Activated naive CD8-positive, alpha-beta T cell treated with anti-CD3 and anti-CD28 coated beads, Interleukin-2, amount 50 U/mL, for 24 hours (primary cell): Measurements from ENCODE around the gene CTBP2.
"Not testable (repeated sequence)": the region's sequence is repeated elsewhere in the genome, so short reads cannot be mapped to it uniquely, and the experiment has no call there.

Experiments
- ATAC-seq: fragments of 150-1000 bp; cut with Tn5 transposase; one replicate; pipeline ENCODE4 v1.10.0; 2021
- DNase-seq: peaks from one replicate; pipeline ENCODE4 v3.0.0; 2021
- H3K27ac Mint-ChIP-seq: one replicate; pipeline ENCODE4 v1.8.0; 2021; ENCODE audit warnings: mild to moderate bottlenecking, mixed read lengths
- H3K27me3 Mint-ChIP-seq: one replicate; pipeline ENCODE4 v1.8.0; 2021; ENCODE audit warnings: mixed read lengths
- H3K36me3 Mint-ChIP-seq: one replicate; pipeline ENCODE4 v1.8.0; 2021; ENCODE audit warnings: low read depth, mixed read lengths
- H3K4me1 Mint-ChIP-seq: one replicate; pipeline ENCODE4 v1.8.0; 2021; ENCODE audit warnings: mixed read lengths
- H3K4me3 Mint-ChIP-seq: one replicate; pipeline ENCODE4 v1.8.0; 2021; ENCODE audit warnings: mild to moderate bottlenecking, moderate library complexity, mixed read lengths
- H3K9me3 Mint-ChIP-seq: one replicate; pipeline ENCODE4 v1.8.0; 2021; ENCODE audit warnings: mixed read lengths

CTBP2 gene

DNA sequence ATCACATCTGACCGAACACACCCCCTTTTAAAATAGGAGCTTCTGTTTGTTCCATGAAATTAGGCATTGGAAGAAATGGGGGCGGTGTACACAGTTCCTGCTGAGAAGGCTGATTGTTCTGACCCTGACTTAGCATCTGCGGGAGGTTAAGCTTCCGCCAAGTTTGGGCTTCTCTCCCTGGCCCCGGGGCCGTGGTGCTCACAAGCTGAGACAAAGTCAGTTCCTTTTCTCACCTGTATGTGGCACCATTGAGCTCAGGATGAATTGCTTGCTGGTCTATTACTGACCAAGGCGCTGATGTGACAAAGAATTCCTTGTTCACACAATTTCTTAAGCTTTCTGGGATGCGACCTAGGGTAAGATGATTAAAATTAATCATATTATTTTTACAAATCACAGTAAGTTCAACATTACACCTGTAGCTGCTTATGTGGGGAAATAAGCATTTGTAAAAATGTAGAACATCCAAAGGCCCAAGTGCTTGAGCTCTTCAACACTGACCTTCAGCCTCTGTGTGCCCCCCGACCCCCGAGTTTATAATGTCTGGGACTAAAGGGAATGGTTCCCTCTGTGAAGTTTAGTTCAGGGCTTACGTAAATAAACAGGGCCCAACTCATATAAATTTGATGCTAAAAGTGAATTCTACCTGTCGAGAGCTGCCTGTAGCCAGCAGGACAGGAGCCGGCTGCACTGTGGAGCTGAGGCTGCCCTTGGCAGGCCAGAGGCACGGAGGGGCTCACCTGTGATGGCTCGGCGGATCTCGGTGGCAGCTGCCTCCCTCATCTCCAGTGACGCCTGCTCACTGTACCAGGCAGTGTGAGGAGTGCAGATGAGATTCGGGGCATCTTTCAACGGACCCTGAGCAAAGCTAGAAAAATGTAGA lies 167.7 kb downstream of the CTBP2 start:
- Mint-ChIP-seq H3K27ac (no peak overlapping the region), H3K36me3 (peaks cover 14% of the 10 kb centered on the region), H3K9me3 (no peaks in the 10 kb centered on the region), H3K4me3 (no peak overlapping the region), H3K27me3 (no peaks in the 10 kb centered on the region), H3K4me1 (no peaks in the 10 kb centered on the region)
- DNase-seq (peak; percentile 20), ATAC-seq (no peak)

DNA sequence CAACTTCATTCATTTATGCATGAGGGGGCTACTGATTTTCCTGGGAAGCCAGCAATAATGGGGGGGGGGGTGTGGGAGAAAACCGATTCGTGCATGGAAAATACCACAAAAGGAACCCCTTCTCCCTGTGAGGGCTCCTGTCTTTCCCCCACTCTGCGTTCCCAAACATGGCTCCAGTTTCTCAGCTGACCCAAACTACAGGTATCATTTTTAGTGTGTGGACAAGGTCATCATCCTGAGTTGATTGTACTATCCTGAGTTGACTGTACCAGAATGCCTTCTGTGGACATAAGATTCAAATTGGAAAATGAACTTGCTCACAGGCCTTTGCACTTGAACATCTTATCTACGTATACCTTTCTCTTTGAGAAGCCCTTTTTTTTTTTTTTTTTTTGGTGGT lies 168.5 kb downstream of the CTBP2 start:
- DNase-seq (no peak), ATAC-seq (no peak)
- Mint-ChIP-seq H3K4me3 (no peak overlapping the region), H3K27ac (no peak overlapping the region), H3K4me1 (no peaks in the 10 kb centered on the region), H3K9me3 (no peaks in the 10 kb centered on the region), H3K36me3 (peaks cover 16% of the 10 kb centered on the region), H3K27me3 (no peaks in the 10 kb centered on the region)

DNA sequence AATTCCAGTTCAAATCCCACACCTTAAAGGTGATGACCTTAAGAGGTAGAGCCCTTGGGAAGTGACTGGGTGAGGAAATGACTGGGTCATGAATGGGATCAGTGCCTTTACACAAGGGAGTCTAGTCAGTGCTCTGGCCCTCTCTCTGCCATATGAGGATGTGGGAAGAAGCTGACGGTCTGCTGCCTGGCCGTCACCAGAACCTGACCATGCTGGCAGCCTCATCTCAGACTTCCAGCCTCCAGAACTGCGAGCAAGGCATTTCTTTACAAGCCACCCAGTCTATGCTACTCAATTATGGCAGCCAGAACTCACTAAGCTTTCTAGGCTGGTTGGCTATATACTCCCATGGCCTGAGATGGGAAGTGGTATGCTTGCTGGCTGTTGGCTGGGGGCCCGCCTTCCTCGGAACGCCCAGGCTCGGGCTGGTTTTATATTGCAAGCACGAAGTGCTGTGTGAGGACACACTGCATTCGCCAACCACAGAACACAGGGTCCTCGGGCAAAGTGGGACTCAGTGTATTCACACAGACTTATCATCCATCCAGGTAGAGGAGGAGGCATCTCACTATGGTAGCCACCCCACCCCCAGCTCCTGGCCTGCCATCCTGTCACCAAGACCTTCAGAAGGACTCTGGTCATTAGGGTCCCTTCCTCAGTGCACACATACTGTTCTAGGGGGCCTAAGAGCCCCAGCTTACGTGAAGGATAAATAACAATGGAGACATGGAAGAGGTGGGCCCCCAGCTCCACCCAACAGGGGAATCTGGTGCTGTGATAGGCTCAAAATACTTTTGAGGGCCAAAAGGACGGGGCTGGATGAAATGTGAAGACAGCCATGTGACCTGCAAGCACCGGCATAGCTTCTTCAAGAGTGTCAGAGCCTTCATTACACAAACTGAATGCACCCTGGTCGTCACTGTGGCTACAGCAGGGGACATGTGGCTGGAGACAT lies 169.4 kb downstream of the CTBP2 start:
- Mint-ChIP-seq H3K27ac (no peak overlapping the region), H3K4me3 (no peak overlapping the region)

DNA sequence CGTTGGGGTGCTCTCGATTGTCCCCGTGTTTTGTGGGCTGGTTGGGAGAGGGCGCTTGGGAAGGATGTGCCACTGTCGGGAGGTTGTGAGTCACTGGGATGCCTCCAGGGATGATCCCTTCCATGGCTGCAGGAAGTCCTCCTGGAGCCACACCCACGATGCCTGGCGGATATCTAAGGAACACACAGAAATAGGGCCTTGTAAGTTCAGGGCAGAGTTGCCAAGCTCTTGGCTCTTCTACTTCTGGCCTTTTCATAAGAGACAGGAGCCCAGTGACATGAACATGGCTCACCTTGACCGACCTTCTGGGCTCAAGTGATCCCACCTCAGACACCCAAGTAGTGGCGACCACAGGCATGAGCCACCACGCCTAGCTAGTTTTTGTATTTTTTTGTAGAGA lies 170.8 kb downstream of the CTBP2 start:
- no peaks in the 10 kb centered on the region for H3K9me3 Mint-ChIP-seq
- ATAC-seq, result no peak
- no peak overlapping the region for H3K4me3 Mint-ChIP-seq
- H3K27ac Mint-ChIP-seq, result no peak overlapping the region
- peaks cover 30% of the 10 kb centered on the region for H3K36me3 Mint-ChIP-seq
- no peak for DNase-seq
- H3K4me1 Mint-ChIP-seq, result no peaks in the 10 kb centered on the region
- no peaks in the 10 kb centered on the region for H3K27me3 Mint-ChIP-seq

More for the DNA sequence above, 169.4 kb downstream of the CTBP2 start:
- Mint-ChIP-seq H3K9me3 (no peaks in the 10 kb centered on the region), H3K27me3 (no peaks in the 10 kb centered on the region), H3K36me3 (peaks cover 21% of the 10 kb centered on the region), H3K4me1 (no peaks in the 10 kb centered on the region)
- DNase-seq (no peak), ATAC-seq (no peak)

DNA sequence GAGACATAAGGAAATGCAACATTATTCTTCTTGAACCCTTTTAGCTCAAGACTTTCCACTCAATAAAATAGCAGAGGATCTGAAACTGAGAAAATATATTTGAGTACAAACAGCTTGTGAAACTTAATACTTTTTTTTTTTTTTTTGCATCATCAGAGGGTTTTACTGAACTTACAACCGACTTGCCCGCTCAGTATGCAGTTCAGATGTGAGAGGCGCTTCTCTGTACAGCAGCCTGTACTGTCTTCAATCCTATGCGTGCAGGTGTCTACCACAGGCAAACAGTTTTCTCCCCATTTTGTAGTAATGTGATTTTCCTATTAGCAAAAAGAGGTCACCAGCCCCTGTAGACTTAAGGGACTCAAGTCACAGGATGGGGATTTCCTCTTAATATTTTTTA lies 171.6 kb downstream of the CTBP2 start:
- ATAC-seq, H3K4me1 Mint-ChIP-seq, H3K27me3 Mint-ChIP-seq, DNase-seq, H3K9me3 Mint-ChIP-seq, H3K4me3 Mint-ChIP-seq, H3K27ac Mint-ChIP-seq: not testable (repeated sequence)
- peaks cover 37% of the 10 kb centered on the region for H3K36me3 Mint-ChIP-seq

DNA sequence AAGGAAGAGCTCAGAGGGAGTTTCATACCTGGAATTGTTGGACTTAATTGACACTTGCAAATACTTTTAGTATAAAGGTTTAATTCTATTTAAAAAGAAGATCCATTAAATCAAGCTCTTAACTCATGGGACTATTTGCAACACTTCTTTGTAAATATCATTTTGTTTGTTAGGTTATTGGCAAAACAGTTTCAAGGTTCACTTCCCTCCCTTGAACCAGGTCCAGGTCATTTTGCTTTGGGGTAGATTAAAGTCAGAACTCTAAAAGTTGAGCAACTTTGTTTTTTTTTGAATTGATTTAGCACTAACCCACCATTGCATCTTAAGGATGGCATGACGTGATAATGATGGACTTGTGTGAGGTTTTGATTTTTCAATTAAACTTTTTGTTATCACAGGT lies 172.6 kb downstream of the CTBP2 start:
- no peaks in the 10 kb centered on the region for H3K9me3 Mint-ChIP-seq
- peaks cover 44% of the 10 kb centered on the region for H3K36me3 Mint-ChIP-seq
- no peak overlapping the region for H3K27ac Mint-ChIP-seq
- H3K27me3 Mint-ChIP-seq, result no peaks in the 10 kb centered on the region
- DNase-seq, result no peak
- peaks cover 7% of the 10 kb centered on the region for H3K4me1 Mint-ChIP-seq
- no peak overlapping the region for H3K4me3 Mint-ChIP-seq
- ATAC-seq, result no peak

DNA sequence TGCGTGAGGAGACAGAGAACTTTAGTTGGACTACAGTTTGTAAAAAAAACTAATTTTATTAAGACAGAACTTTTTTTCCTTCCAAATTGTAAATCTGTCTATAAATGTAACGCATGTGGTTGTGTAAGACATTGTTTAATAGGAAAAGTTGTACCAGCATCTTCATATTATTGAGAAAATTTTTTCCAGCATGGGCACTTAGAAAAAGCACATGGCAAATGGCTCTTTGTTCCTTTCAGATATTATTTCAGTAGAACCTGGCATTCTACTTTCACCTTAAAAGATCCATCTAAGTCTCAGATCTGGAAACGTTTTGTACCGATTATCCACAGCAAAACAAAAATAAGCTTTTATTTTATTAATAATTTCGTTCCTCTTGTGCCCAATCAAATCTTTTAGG lies 175.2 kb downstream of the CTBP2 start:
- DNase-seq (no peak), ATAC-seq (no peak)
- H3K4me1 Mint-ChIP-seq, result peaks cover 8% of the 10 kb centered on the region
- H3K4me3 Mint-ChIP-seq, result no peak overlapping the region
- H3K27ac Mint-ChIP-seq, result no peak overlapping the region
- H3K36me3 Mint-ChIP-seq, result peaks cover 62% of the 10 kb centered on the region
- no peaks in the 10 kb centered on the region for H3K9me3 Mint-ChIP-seq
- no peaks in the 10 kb centered on the region for H3K27me3 Mint-ChIP-seq

DNA sequence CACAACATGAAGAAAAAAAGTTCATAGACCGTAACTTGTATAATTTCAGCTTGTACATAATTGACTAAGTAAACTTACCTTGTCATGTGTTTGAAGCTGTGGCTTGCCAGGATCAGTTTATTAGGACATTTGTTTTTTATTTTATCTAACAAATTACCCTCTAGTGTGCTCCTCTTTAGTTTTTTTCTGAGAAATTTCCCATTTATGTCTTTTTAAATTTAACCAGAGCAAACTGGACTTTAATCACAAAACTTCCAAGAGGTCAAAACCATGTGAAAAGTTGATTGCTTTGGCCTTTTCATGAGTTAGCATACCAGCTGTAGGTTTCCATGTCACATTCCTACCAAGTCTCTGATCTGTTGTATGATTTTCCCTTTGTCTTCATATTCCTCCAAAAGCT lies 176.0 kb downstream of the CTBP2 start:
- H3K27ac Mint-ChIP-seq, result no peak overlapping the region
- H3K4me1 Mint-ChIP-seq, result peaks cover 8% of the 10 kb centered on the region
- H3K27me3 Mint-ChIP-seq, result no peaks in the 10 kb centered on the region
- no peaks in the 10 kb centered on the region for H3K9me3 Mint-ChIP-seq
- no peak for DNase-seq
- H3K36me3 Mint-ChIP-seq, result peaks cover 61% of the 10 kb centered on the region
- ATAC-seq, result no peak
- H3K4me3 Mint-ChIP-seq, result no peak overlapping the region

DNA sequence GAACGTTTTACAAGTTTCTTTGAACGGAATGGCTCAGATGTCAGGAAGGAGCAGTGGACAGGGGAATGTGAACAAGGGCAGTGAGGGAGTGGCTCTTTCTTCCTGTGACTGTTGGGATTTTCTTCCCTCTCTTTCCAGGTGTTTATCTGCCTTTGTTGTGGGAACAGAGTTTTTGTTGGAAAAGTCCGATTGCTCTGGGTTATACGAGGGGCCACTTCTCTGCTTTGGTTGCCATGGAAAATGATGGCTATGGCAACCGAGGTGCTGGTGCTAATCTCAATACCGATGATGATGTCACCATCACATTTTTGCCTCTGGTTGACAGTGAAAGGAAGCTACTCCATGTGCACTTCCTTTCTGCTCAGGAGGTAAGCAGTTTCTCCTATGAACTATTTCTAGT lies 177.0 kb downstream of the CTBP2 start:
- H3K4me1 Mint-ChIP-seq, result peaks cover 8% of the 10 kb centered on the region
- H3K4me3 Mint-ChIP-seq, result no peak overlapping the region
- H3K9me3 Mint-ChIP-seq, result no peaks in the 10 kb centered on the region
- DNase-seq (no peak), ATAC-seq (no peak)
- H3K27ac Mint-ChIP-seq, result peak overlapping the region; percentile 47
- peaks cover 52% of the 10 kb centered on the region for H3K36me3 Mint-ChIP-seq
- H3K27me3 Mint-ChIP-seq, result no peaks in the 10 kb centered on the region

DNA sequence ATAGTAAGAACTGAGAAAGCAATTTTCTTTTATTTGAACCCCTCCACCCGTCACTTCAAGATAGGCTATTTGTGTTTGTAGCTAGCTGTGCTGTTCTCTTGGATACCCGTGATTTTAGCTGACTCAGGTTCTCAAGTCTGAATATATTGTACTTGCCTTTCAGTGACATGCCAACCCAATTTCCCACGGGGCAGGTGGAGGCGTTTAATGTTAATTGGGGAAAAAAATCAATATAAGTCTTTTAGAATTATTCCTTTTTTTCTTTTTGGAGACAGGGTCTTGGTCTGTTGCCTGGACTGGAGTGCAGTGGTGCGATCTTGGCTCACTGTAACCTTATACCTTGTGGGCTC lies 182.0 kb downstream of the CTBP2 start:
- DNase-seq, result no peak
- Mint-ChIP-seq H3K27ac (no peak overlapping the region), H3K9me3 (no peaks in the 10 kb centered on the region), H3K4me3 (no peak overlapping the region), H3K4me1 (peaks cover 20% of the 10 kb centered on the region), H3K27me3 (no peaks in the 10 kb centered on the region), H3K36me3 (peaks cover 37% of the 10 kb centered on the region)
- ATAC-seq, result no peak

DNA sequence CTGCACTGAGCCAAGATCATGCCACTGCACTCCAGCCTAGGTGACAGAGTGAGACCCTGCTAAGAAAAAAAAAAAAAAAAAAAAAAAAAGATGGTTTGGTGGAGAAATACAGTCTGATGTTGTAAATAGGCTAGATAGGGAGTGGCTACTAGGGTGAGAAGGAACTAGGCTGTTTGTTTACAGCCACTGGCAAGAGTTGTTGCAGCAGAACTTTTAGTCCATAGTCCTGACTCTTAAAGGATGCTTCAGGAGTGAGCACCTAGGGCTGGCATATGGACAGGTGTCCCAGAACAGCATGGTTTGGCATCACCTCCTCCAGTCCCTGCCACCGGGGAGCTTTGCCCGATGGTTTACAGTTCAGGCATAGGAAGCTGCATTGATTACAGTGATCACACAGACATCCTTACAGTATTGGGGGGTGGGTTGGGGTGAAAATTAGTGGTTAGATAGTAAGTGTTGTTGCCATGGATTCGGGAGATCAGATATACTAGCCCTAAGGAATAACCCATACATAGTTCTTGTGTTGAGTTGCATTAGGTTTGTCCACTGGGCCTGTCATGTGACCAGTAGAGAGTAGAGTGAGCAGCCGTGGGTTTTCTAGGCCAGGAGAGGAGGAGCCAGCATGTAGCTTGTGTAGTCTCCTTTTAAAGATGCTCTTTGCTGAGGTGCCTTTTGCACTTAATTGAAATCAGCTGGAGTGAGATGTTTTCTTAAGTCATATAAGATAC lies 182.6 kb downstream of the CTBP2 start:
- Mint-ChIP-seq H3K27me3 (no peaks in the 10 kb centered on the region), H3K9me3 (no peaks in the 10 kb centered on the region), H3K27ac (no peak overlapping the region), H3K36me3 (peaks cover 34% of the 10 kb centered on the region), H3K4me1 (peaks cover 17% of the 10 kb centered on the region), H3K4me3 (no peak overlapping the region)
- ATAC-seq (no peak), DNase-seq (no peak)

DNA sequence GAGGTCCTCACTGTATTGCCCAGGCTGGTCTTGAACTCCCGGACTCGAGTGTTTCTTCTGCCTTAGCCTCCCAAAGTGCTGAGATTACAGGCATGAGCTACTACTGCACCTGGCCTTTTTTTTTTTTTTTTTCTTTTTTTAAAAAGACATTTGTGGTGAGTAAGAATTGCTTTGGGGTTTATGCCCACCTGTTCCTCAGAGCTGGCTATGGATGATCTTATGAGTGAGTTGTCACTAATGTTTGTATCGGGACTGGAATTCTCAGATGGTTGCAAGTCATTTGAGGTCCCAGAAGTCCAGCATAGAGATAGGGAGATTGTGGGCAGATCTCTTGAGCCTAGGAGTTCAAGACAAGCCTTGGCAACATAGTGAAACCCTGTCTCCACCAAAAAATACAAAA lies 183.2 kb downstream of the CTBP2 start:
- Mint-ChIP-seq H3K36me3 (peaks cover 32% of the 10 kb centered on the region), H3K27ac (no peak overlapping the region), H3K9me3 (no peaks in the 10 kb centered on the region)

DNA sequence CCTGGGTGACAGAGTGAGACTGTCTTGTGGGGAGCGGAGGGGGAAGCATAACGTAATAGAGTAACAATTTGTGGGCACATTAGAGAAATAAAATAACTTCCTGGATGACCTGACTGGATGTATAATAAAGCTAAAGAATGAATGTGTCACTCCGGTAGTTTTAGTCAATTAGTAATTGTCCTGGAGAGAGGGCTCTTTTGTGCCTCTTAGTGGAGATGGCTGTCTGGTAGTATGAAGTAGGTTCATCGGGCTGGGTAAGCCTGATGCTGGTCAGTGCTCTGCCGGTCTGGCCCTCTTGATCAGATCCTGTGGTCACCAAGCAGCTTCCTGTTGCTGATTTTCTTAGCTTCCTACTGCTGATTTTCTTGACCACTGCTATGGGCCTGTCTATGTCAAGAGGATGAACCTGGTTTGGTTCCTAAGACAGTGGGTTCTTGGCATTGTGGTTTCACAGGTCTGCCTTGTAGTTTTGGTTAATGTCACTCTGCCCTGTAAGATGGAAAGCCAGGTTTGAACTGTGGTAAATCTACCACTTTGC lies 184.3 kb downstream of the CTBP2 start:
- Mint-ChIP-seq H3K27ac (peak overlapping the region; percentile 69), H3K27me3 (no peaks in the 10 kb centered on the region), H3K4me1 (peaks cover 22% of the 10 kb centered on the region), H3K9me3 (no peaks in the 10 kb centered on the region), H3K4me3 (no peak overlapping the region), H3K36me3 (peaks cover 24% of the 10 kb centered on the region)
- ATAC-seq (peak; percentile 92), DNase-seq (no peak)

More for the DNA sequence above, 183.2 kb downstream of the CTBP2 start:
- H3K4me3 Mint-ChIP-seq, result no peak overlapping the region
- DNase-seq (no peak), ATAC-seq (no peak)
- peaks cover 16% of the 10 kb centered on the region for H3K4me1 Mint-ChIP-seq
- H3K27me3 Mint-ChIP-seq, result no peaks in the 10 kb centered on the region

DNA sequence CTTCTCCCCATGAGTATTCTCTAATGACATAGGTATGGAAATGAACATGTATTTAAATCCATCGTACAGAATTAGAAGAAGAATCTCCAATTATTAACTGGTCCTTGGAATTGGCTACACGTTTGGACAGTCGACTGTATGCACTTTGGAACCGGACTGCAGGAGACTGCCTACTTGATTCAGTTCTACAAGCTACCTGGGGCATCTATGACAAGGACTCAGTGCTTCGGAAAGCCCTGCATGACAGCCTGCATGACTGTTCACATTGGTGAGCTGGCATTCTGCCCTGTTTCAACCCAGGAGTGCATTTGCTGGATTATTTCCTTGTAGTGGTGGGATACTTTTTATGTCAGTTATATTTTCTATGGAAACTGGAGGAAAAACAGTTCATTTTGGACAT lies 186.2 kb downstream of the CTBP2 start:
- DNase-seq, result no peak
- Mint-ChIP-seq H3K27me3 (no peaks in the 10 kb centered on the region), H3K27ac (no peak overlapping the region), H3K9me3 (no peaks in the 10 kb centered on the region), H3K4me3 (no peak overlapping the region), H3K4me1 (peaks cover 33% of the 10 kb centered on the region), H3K36me3 (peaks cover 24% of the 10 kb centered on the region)
- ATAC-seq, result no peak
